Right renal pelvis (tissue), 4 donors: ENCODE measurements around the gene RNGTT. TPM values are rescaled to one million over a fixed set of nuclear protein-coding genes. Genes with fewer than 3 reads are reported as not detected.
"Not testable (repeated sequence)": the region's sequence is repeated elsewhere in the genome, so short reads cannot be mapped to it uniquely, and the experiment has no call there.

ENCODE experiments used
- DNase-seq, 4 donors: peaks; one replicate each; pipeline ENCODE4 v3.0.0-alpha.2; 2013; ENCODE audit warnings: low read depth in 4 of 4, low spot score in 3 of 4, missing footprints in 1 of 4
- polyA plus RNA-seq, 4 donors: library from polyadenylated mRNA; unstranded; fragments of 120-200 nt; gene quantifications; one replicate each; pipeline ENCODE4 v1.2.1, GENCODE V29; 2013; ENCODE audit not compliant: insufficient read length in 4 of 4

The RNGTT gene
- polyA plus RNA-seq, 4 donors = 15.8 to 19.0 (median 17.8) TPM

GRCh38 chr6:88972504-88973423, 9.3 kb upstream of the RNGTT start:
- no peak for DNase-seq

- no peak for DNase-seq
Measured at GRCh38 chr6:88970301-88970700, 6.9 kb upstream of the RNGTT start.

- not testable (repeated sequence) for DNase-seq
Measured at GRCh38 chr6:88969255-88969654, 5.8 kb upstream of the RNGTT start.

- DNase-seq = no peak
Measured at GRCh38 chr6:88967891-88968290, 4.5 kb upstream of the RNGTT start.

GRCh38 chr6:88965691-88966090, 2.3 kb upstream of the RNGTT start:
- no peak for DNase-seq

GRCh38 chr6:88964509-88964908, 1.1 kb upstream of the RNGTT start:
- DNase-seq = no peak

- no peak for DNase-seq
Measured at GRCh38 chr6:88958842-88959241, 4.6 kb downstream of the RNGTT start.

- DNase-seq = no peak
Measured at GRCh38 chr6:88953550-88954386, 9.7 kb downstream of the RNGTT start.

GRCh38 chr6:88952065-88952704, 11.2 kb downstream of the RNGTT start:
- no peak for DNase-seq

GRCh38 chr6:88945415-88946008, 17.9 kb downstream of the RNGTT start:
- DNase-seq = no peak

GRCh38 chr6:88933521-88933920, 29.9 kb downstream of the RNGTT start:
- no peak for DNase-seq

GRCh38 chr6:88932019-88932418, 31.4 kb downstream of the RNGTT start:
- not testable (repeated sequence) for DNase-seq

GRCh38 chr6:88922775-88923548, 40.5 kb downstream of the RNGTT start:
- no peak for DNase-seq

GRCh38 chr6:88921734-88922133, 41.7 kb downstream of the RNGTT start:
- DNase-seq = no peak

- DNase-seq = no peak
Measured at GRCh38 chr6:88920774-88921733, 42.4 kb downstream of the RNGTT start.

GRCh38 chr6:88920088-88920487, 43.3 kb downstream of the RNGTT start:
- no peak for DNase-seq

- DNase-seq = no peak
Measured at GRCh38 chr6:88919032-88919431, 44.4 kb downstream of the RNGTT start.

- DNase-seq = no peak
Measured at GRCh38 chr6:88916615-88917208, 46.7 kb downstream of the RNGTT start.
